HCT116 (cell line): ENCODE data around the gene SLC38A8. TPM values are rescaled to one million over a fixed set of nuclear protein-coding genes. Genes with fewer than 3 reads are reported as not detected.

Experiments
- ATAC-seq: fragments of 200-7000 bp; cut with Tn5 transposase; 2 replicates; pipeline ENCODE4 v1.9.1; 2020; ENCODE audit warnings: mild to moderate bottlenecking, moderate library complexity
- BruUV-seq: library from RNA; stranded (reverse); fragments of 400-500 nt; replicated peaks from 2 replicates; lab custom pipeline; 2021; lab: Mats Ljungman, UMichigan
- CTCF ChIA-PET: fragments of 300-600 bp; sonication (Branson Sonifier 250); formaldehyde crosslinking; loops from one replicate; lab custom pipeline; 2021; ENCODE audit warnings: antibody characterized with exemption; lab: Charles Lee
- POLR2A ChIA-PET: fragments of 300-600, 350-600 bp; sonication (Branson Sonifier 250); formaldehyde crosslinking; loops from one replicate; lab custom pipeline; 2021; ENCODE audit warnings: antibody characterized with exemption; lab: Charles Lee
- RAD21 ChIA-PET, 2 experiments: fragments of 300-600 bp; sonication (Branson Sonifier 250); formaldehyde crosslinking; loops; one replicate each; lab custom pipeline; 2023; ENCODE audit warnings: low total read pairs in 2 of 2; ENCODE audit not compliant: uncharacterized antibody in 2 of 2, unreplicated experiment in 2 of 2, low non-redundant PET in 1 of 2; lab: Charles Lee
- DNase-seq: peaks from one replicate; pipeline ENCODE4 v3.0.0-alpha.2; 2010; ENCODE audit warnings: low read depth, low spot score
- H2AFZ ChIP-seq: fragments of 200-600 bp; shearing (Covaris generic), sonication (generic); 2 replicates; pipeline ENCODE4 v1.6.1; 2017; ENCODE audit warnings: low read depth, mixed run types, mixed read lengths, antibody characterized with exemption, low read length; ENCODE audit not compliant: poor library complexity, severe bottlenecking
- H3K27ac ChIP-seq: 2 replicates; pipeline ENCODE4 v1.5.1; 2012; ENCODE audit warnings: low read depth, low read length
- H3K27me3 ChIP-seq: fragments of 200-600 bp; sonication (generic); 2 replicates; pipeline ENCODE4 v1.6.1; 2016; ENCODE audit warnings: mixed run types, low read length, mixed read lengths; ENCODE audit not compliant: insufficient read depth
- H3K36me3 ChIP-seq, 2 experiments: fragments of 200-500 bp in 1 of 2; fragments of 200-600 bp in 1 of 2; sonication (Bioruptor generic) in 1 of 2; sonication (generic) in 1 of 2; 2 replicates each; pipeline versions ENCODE4 v1.5.1 to v1.6.1; 2014 to 2016; ENCODE audit warnings: low read length in 2 of 2, inconsistent platforms in 1 of 2, mixed read lengths in 1 of 2, mixed run types in 1 of 2; ENCODE audit not compliant: insufficient read depth in 2 of 2, control insufficient read depth in 1 of 2
- H3K4me1 ChIP-seq, 2 experiments: fragments of 200-600 bp in 1 of 2; sonication (generic) in 1 of 2; 2 replicates each; pipeline versions ENCODE4 v1.5.1 to v1.6.1; 2012 to 2017; ENCODE audit warnings: low read length in 2 of 2, inconsistent platforms in 1 of 2, mild to moderate bottlenecking in 1 of 2, mixed read lengths in 1 of 2, mixed run types in 1 of 2, moderate library complexity in 1 of 2; ENCODE audit not compliant: insufficient read depth in 2 of 2, control insufficient read depth in 1 of 2
- H3K4me2 ChIP-seq: fragments of 200-600 bp; sonication (generic); 2 replicates; pipeline ENCODE4 v1.6.1; 2017; ENCODE audit warnings: mixed run types, low read length, mixed read lengths
- H3K4me3 ChIP-seq, 2 experiments: fragments of 200-600 bp in 1 of 2; sonication (generic) in 1 of 2; replicated peaks in 1 of 2; 2 replicates each; pipeline ENCODE4 v1.5.1; 2011 to 2016; ENCODE audit warnings: low read length in 2 of 2, control low read depth in 1 of 2, low read depth in 1 of 2, mild to moderate bottlenecking in 1 of 2, mixed read lengths in 1 of 2, mixed run types in 1 of 2
- H3K79me2 ChIP-seq: fragments of 200-600 bp; sonication (generic); 2 replicates; pipeline ENCODE4 v1.6.1; 2017; ENCODE audit warnings: mild to moderate bottlenecking, mixed run types, low read length, moderate library complexity, mixed read lengths; ENCODE audit not compliant: insufficient read depth
- H3K9ac ChIP-seq: fragments of 200-600 bp; sonication (generic); 2 replicates; pipeline ENCODE4 v1.6.1; 2016; ENCODE audit warnings: low read length, mixed read lengths
- H3K9me2 ChIP-seq: fragments of 200-600 bp; sonication (generic), shearing (Covaris generic); 2 replicates; pipeline ENCODE4 v1.6.1; 2017; ENCODE audit warnings: mixed run types, mild to moderate bottlenecking, moderate library complexity; ENCODE audit not compliant: insufficient read depth
- H3K9me3 ChIP-seq, 2 experiments: fragments of 200-500 bp in 1 of 2; fragments of 200-600 bp in 1 of 2; sonication (Bioruptor generic) in 1 of 2; sonication (generic) in 1 of 2; 2 replicates each; pipeline ENCODE4 v1.6.1; 2014 to 2017; ENCODE audit warnings: low read length in 2 of 2, mixed read lengths in 2 of 2, inconsistent platforms in 1 of 2, low read depth in 1 of 2, mild to moderate bottlenecking in 1 of 2, mixed run types in 1 of 2, moderate library complexity in 1 of 2; ENCODE audit not compliant: control insufficient read depth in 1 of 2, insufficient read depth in 1 of 2
- H4K20me1 ChIP-seq: fragments of 200-600 bp; sonication (generic), shearing (Covaris generic); 2 replicates; pipeline ENCODE4 v1.6.1; 2017; ENCODE audit warnings: mixed run types, mild to moderate bottlenecking, moderate library complexity; ENCODE audit not compliant: insufficient read depth
- CEBPB ChIP-seq: IDR thresholded peaks from 2 replicates; pipeline ENCODE4 v1.6.1; 2012; ENCODE audit warnings: low read depth
- EGR1 ChIP-seq: IDR thresholded peaks from 2 replicates; pipeline ENCODE4 v1.6.1; 2012; ENCODE audit warnings: low read depth
- ELF1 ChIP-seq: IDR thresholded peaks from 2 replicates; pipeline ENCODE4 v1.6.1; 2012; ENCODE audit warnings: low read depth, borderline replicate concordance
- EZH2phosphoT487 ChIP-seq: fragments of 200-600 bp; IDR thresholded peaks from 2 replicates; pipeline ENCODE4 v1.6.1; 2018; ENCODE audit warnings: antibody characterized with exemption, borderline replicate concordance
- JUND ChIP-seq: IDR thresholded peaks from 2 replicates; pipeline ENCODE4 v1.6.1; 2012
- POLR2AphosphoS5 ChIP-seq: IDR thresholded peaks from 2 replicates; pipeline ENCODE4 v1.6.1; 2011; ENCODE audit warnings: mild to moderate bottlenecking, low read depth, low read length, moderate library complexity
- RAD21 ChIP-seq: IDR thresholded peaks from 2 replicates; pipeline ENCODE4 v1.6.1; 2012; ENCODE audit warnings: low read depth, mild to moderate bottlenecking
- SIN3A ChIP-seq: IDR thresholded peaks from 2 replicates; pipeline ENCODE4 v1.6.1; 2012; ENCODE audit warnings: low read depth
- SP1 ChIP-seq: IDR thresholded peaks from 2 replicates; pipeline ENCODE4 v1.6.1; 2012; ENCODE audit warnings: low read depth
- SRF ChIP-seq: IDR thresholded peaks from 2 replicates; pipeline ENCODE4 v1.6.1; 2012; ENCODE audit warnings: low read depth
- YY1 ChIP-seq: IDR thresholded peaks from 2 replicates; pipeline ENCODE4 v1.6.1; 2011; ENCODE audit warnings: low read length, low read depth, moderate library complexity, mild to moderate bottlenecking; ENCODE audit not compliant: insufficient replicate concordance; ENCODE audit errors: extremely low read depth
- ZFX ChIP-seq: fragments of 450-650 bp; IDR thresholded peaks from 2 replicates; pipeline ENCODE4 v1.6.1; 2017
- intact Hi-C: fragments of 100-400 bp; cut with micrococcal nuclease; formaldehyde crosslinking; loops from 2 replicates; pipeline ENCODE4 v1.10.0; 2022
- total RNA-seq: library from RNA; stranded (reverse); gene quantifications from one replicate; pipeline ENCODE4 v1.2.1, GENCODE V29; 2021; ENCODE audit not compliant: unreplicated experiment
- TF ChIP-seq, protein P1 (sequence below): IDR thresholded peaks from 2 replicates; pipeline ENCODE4 v1.6.1; 2012
- TF ChIP-seq, protein P2 (sequence below): IDR thresholded peaks from 2 replicates; pipeline ENCODE4 v1.6.1; 2011; ENCODE audit warnings: mild to moderate bottlenecking, low read length, moderate library complexity; ENCODE audit not compliant: insufficient replicate concordance; ENCODE audit errors: extremely low read depth
- TF ChIP-seq, protein P3 (sequence below): IDR thresholded peaks from 2 replicates; pipeline ENCODE4 v1.6.1; 2012

SLC38A8 gene
- total RNA-seq, 1 experiment from 2014 or later = not detected

DNA sequence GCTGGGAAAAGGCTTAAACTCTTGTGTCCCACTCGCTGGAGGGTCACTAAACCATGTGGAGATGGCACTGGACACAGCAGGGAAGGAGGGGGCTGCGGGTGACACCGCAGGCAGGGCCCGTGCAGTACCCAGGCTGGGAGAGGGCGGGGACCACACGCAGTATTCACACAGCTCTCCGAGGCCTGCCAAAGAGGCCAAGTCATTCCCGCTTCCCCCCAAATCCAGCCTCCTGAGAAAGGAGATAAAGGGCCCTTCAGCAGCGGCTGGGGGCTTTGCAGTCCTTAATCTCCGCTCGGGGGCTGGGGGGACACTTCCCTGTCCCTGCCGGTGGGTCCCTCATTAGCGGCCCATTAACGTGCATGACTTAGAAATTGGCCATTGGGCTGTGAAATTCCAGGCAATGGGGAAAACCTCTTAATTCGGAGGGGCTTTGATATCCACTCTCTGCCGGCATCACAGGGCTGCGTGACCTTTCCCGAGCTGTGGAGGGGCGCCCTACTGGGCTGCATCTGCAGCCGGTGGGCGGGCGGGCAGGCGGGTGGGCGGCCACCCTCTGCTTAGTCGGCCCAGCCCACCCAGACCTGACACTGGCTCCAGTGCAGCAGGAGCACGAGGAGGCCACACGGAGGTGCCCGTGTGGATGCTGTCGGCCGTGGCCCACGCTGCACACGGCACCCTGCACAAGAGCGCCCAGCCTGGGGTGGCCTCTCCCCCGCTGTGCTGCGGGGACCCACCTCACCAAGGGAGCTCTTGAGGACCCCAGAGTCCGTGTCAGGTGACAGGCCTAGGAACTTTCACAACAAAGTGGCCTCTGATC lies 2.6 kb upstream of the SLC38A8 start:
- H2AFZ ChIP-seq = no peak overlapping the region
- H3K36me3 ChIP-seq = no peaks in the 10 kb centered on the region
- no peak overlapping the region for H3K9ac ChIP-seq
- no peak for ATAC-seq
- no TSS peak for BruUV-seq
- RAD21 ChIA-PET = interaction anchor here in 1 of 2 experiments (0.6 kb wide), 1 partner anchor 76 kb away, joined by 3 read pairs; no protein-coding TSS in a partner anchor
- H3K79me2 ChIP-seq = no peaks in the 10 kb centered on the region
- no peaks in the 10 kb centered on the region for H4K20me1 ChIP-seq
- POLR2A ChIA-PET = no interaction called here
- H3K9me3 ChIP-seq = no peaks in the 10 kb centered on the region
- intact Hi-C loops = loop anchor here (2.0 kb wide), 1 partner anchor 88 kb away; no protein-coding TSS in a partner anchor
- peaks cover 2 to 5% of the 10 kb centered on the region in 2 experiments; a peak in 1 of 4 replicates for H3K4me1 ChIP-seq
- no peaks in the 10 kb centered on the region; the same call in 1 of the 2 replicates for H3K27me3 ChIP-seq
- H3K27ac ChIP-seq = no peak overlapping the region
- no peak overlapping the region for H3K4me2 ChIP-seq
- TF ChIP-seq SP1 = no peak
- no peak for TF ChIP-seq CEBPB
- no peak for TF ChIP-seq YY1
- TF ChIP-seq SIN3A = no peak
- no peak for TF ChIP-seq EZH2phosphoT487
- no peak for TF ChIP-seq ZFX
- TF ChIP-seq, protein P1, sequence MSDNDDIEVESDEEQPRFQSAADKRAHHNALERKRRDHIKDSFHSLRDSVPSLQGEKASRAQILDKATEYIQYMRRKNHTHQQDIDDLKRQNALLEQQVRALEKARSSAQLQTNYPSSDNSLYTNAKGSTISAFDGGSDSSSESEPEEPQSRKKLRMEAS = no peak
- no peak for TF ChIP-seq ELF1
- TF ChIP-seq, protein P2, sequence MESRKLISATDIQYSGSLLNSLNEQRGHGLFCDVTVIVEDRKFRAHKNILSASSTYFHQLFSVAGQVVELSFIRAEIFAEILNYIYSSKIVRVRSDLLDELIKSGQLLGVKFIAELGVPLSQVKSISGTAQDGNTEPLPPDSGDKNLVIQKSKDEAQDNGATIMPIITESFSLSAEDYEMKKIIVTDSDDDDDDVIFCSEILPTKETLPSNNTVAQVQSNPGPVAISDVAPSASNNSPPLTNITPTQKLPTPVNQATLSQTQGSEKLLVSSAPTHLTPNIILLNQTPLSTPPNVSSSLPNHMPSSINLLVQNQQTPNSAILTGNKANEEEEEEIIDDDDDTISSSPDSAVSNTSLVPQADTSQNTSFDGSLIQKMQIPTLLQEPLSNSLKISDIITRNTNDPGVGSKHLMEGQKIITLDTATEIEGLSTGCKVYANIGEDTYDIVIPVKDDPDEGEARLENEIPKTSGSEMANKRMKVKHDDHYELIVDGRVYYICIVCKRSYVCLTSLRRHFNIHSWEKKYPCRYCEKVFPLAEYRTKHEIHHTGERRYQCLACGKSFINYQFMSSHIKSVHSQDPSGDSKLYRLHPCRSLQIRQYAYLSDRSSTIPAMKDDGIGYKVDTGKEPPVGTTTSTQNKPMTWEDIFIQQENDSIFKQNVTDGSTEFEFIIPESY = no peak
- TF ChIP-seq POLR2AphosphoS5 = no peak
- TF ChIP-seq SRF = no peak
- TF ChIP-seq, protein P3, sequence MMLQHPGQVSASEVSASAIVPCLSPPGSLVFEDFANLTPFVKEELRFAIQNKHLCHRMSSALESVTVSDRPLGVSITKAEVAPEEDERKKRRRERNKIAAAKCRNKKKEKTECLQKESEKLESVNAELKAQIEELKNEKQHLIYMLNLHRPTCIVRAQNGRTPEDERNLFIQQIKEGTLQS = no peak
- TF ChIP-seq EGR1 = no peak
- TF ChIP-seq RAD21 = no peak
- TF ChIP-seq JUND = no peak
- H3K4me3 ChIP-seq = no peak overlapping the region
- H3K9me2 ChIP-seq = no peaks in the 10 kb centered on the region
- CTCF ChIA-PET = interaction anchor here (1.3 to 1.6 kb wide), 4 partner anchors 31 to 92 kb away, joined by 3 to 10 read pairs (median 7); partner anchors contain the start of gene OSGIN1
- DNase-seq = no peak
